Thyroid gland (tissue), 4 donors: ENCODE results near the gene FAM24A. TPM values are rescaled to one million over a fixed set of nuclear protein-coding genes. Genes with fewer than 3 reads are reported as not detected.
"Not testable (repeated sequence)": the region's sequence is repeated elsewhere in the genome, so short reads cannot be mapped to it uniquely, and the experiment has no call there.

Source experiments
- DNase-seq, 2 donors: peaks; one replicate each; pipeline ENCODE4 v3.0.0-alpha.2; 2019
- H3K27ac ChIP-seq, 3 donors: fragments of 200-600 bp; sonication (generic); 1 replicate in 2 of 3; 2 replicates in 1 of 3; pipeline ENCODE4 v1.5.1; 2016 to 2019; ENCODE audit warnings: mild to moderate bottlenecking in 1 of 3, moderate library complexity in 1 of 3
- H3K27me3 ChIP-seq: fragments of 200-600 bp; sonication (generic); one replicate; pipeline ENCODE4 v1.5.1; 2019
- H3K36me3 ChIP-seq, 2 donors: fragments of 200-600 bp; sonication (generic); one replicate each; pipeline ENCODE4 v1.5.1; 2016 to 2019
- H3K4me1 ChIP-seq, 2 donors: fragments of 200-600 bp; sonication (generic); one replicate each; pipeline ENCODE4 v1.5.1; 2017 to 2019
- H3K4me3 ChIP-seq, 3 donors: fragments of 200-600 bp; sonication (generic); replicated peaks in 1 of 3; 1 replicate in 2 of 3; 2 replicates in 1 of 3; pipeline ENCODE4 v1.5.1; 2016; ENCODE audit warnings: mild to moderate bottlenecking in 1 of 3
- H3K9me3 ChIP-seq: fragments of 200-600 bp; sonication (generic); one replicate; pipeline ENCODE4 v1.5.1; 2017
- CTCF ChIP-seq, 6 experiments: fragments of 200-600 bp in 3 of 6; fragments of 450-650 bp in 3 of 6; sonication (generic) in 3 of 6; IDR thresholded peaks; one replicate each; pipeline ENCODE4 v1.5.1; 2016 to 2019; ENCODE audit warnings: antibody characterized with exemption in 6 of 6, mild to moderate bottlenecking in 2 of 6, inconsistent platforms in 1 of 6, moderate library complexity in 1 of 6
- POLR2A ChIP-seq, 2 donors: fragments of 450-650 bp; IDR thresholded peaks; one replicate each; pipeline ENCODE4 v1.6.1; 2017; ENCODE audit warnings: antibody characterized with exemption in 2 of 2, mild to moderate bottlenecking in 2 of 2, moderate library complexity in 1 of 2
- WGBS, 2 donors: methylation state at CpG; one replicate each; pipeline ENCODE4 v1.1.5; 2017; 5-methylcytosine and 5-hydroxymethylcytosine counted together
- intact Hi-C: fragments of 100-400 bp; cut with DNase I; formaldehyde crosslinking; loops from one replicate; pipeline ENCODE4 v1.15.1; 2023
- total RNA-seq, 4 donors: library from RNA; depleted of rRNA; stranded (reverse); fragments of >200 nt; gene quantifications; one replicate each; pipeline ENCODE4 v1.2.3, GENCODE V29; 2016

The FAM24A gene
- total RNA-seq, result not detected

GRCh38 chr10:122910310-122910709 lies at the start of gene FAM24A:
Gene FAM24A (plus strand): TSS chr10:122910610. CDS start chr10:122911635, 1,025 bp downstream.
- 62 to 78% methylated on average over 1 of the region's 1 CpG for WGBS, 2 donors
- TF ChIP-seq CTCF (IDR thresholded peaks at IDR 0.05), result no peak
- TF ChIP-seq POLR2A (IDR thresholded peaks at IDR 0.05), result no peak

GRCh38 chr10:122861711-122862161 lies 48.7 kb upstream of the FAM24A start:
- intact Hi-C loops, result no loop called here
- H3K4me3 ChIP-seq, result no peak overlapping the region
- H3K36me3 ChIP-seq, result no peaks in the 10 kb centered on the region
- 46 to 54% methylated on average over 1 of the region's 1 CpG for WGBS, 2 donors
- no peaks in the 10 kb centered on the region for H3K9me3 ChIP-seq
- no peaks in the 10 kb centered on the region for H3K27me3 ChIP-seq
- DNase-seq, result no peak
- TF ChIP-seq CTCF (IDR thresholded peaks at IDR 0.05) (no peak), POLR2A (IDR thresholded peaks at IDR 0.05) (no peak)
- no peak overlapping the region for H3K27ac ChIP-seq
- H3K4me1 ChIP-seq, result peaks cover 0 to 8% of the 10 kb centered on the region in 2 donors

More at GRCh38 chr10:122910310-122910709, at the start of gene FAM24A:
- Histone ChIP-seq H3K9me3 (no peaks in the 10 kb centered on the region), H3K4me1 (no peaks in the 10 kb centered on the region), H3K36me3 (no peaks in the 10 kb centered on the region), H3K27me3 (no peaks in the 10 kb centered on the region), H3K27ac (no peak within 1 kb of the TSS), H3K4me3 (no peak within 1 kb of the TSS)
- intact Hi-C loops, result no loop called here
- no peak for DNase-seq

GRCh38 chr10:122863216-122864193 lies 46.9 kb upstream of the FAM24A start:
- TF ChIP-seq CTCF (IDR thresholded peaks at IDR 0.05) (no peak), POLR2A (IDR thresholded peaks at IDR 0.05) (no peak)
- intact Hi-C loops, result no loop called here
- H3K27ac ChIP-seq, result no peak overlapping the region
- H3K9me3 ChIP-seq, result no peaks in the 10 kb centered on the region
- no peak for DNase-seq
- WGBS, 2 donors, result 93 to 96% methylated on average over 2 of the region's 2 CpGs
- H3K36me3 ChIP-seq, result no peaks in the 10 kb centered on the region
- peaks cover 0 to 8% of the 10 kb centered on the region in 2 donors for H3K4me1 ChIP-seq
- H3K4me3 ChIP-seq, result no peak overlapping the region
- H3K27me3 ChIP-seq, result no peaks in the 10 kb centered on the region

GRCh38 chr10:122864194-122864592 lies 46.2 kb upstream of the FAM24A start:
- H3K9me3 ChIP-seq, result no peaks in the 10 kb centered on the region
- no peak for TF ChIP-seq CTCF (IDR thresholded peaks at IDR 0.05)
- no peak for TF ChIP-seq POLR2A (IDR thresholded peaks at IDR 0.05)
- H3K27ac ChIP-seq, result no peak overlapping the region
- WGBS, 2 donors, result 98% methylated on average over 2 of the region's 2 CpGs
- H3K4me3 ChIP-seq, result no peak overlapping the region
- H3K27me3 ChIP-seq, result no peaks in the 10 kb centered on the region
- peaks cover 0 to 8% of the 10 kb centered on the region in 2 donors for H3K4me1 ChIP-seq
- intact Hi-C loops, result no loop called here
- H3K36me3 ChIP-seq, result no peaks in the 10 kb centered on the region
- no peak for DNase-seq

- intact Hi-C loops, result no loop called here
- 89 to 96% methylated on average over 1 of the region's 1 CpG for WGBS, 2 donors
- Histone ChIP-seq H3K36me3 (no peaks in the 10 kb centered on the region), H3K4me1 (peaks cover 0 to 8% of the 10 kb centered on the region in 2 donors), H3K9me3 (no peaks in the 10 kb centered on the region), H3K4me3 (no peak overlapping the region), H3K27ac (no peak overlapping the region), H3K27me3 (no peaks in the 10 kb centered on the region)
- DNase-seq, result no peak
- TF ChIP-seq POLR2A (IDR thresholded peaks at IDR 0.05) (no peak), CTCF (IDR thresholded peaks at IDR 0.05) (no peak)
Observed at GRCh38 chr10:122864901-122865300, 45.5 kb upstream of the FAM24A start.

GRCh38 chr10:122866757-122867482 lies 43.5 kb upstream of the FAM24A start:
- H3K27me3 ChIP-seq, H3K27ac ChIP-seq, intact Hi-C loops, H3K4me1 ChIP-seq, DNase-seq, H3K9me3 ChIP-seq, H3K36me3 ChIP-seq, H3K4me3 ChIP-seq: not testable (repeated sequence)
- 93% methylated on average over 3 of the region's 3 CpGs for WGBS, 2 donors

- 85 to 100% methylated on average over 2 of the region's 2 CpGs for WGBS, 2 donors
- intact Hi-C loops, H3K4me1 ChIP-seq, H3K36me3 ChIP-seq, H3K27ac ChIP-seq, H3K27me3 ChIP-seq, H3K9me3 ChIP-seq, DNase-seq, H3K4me3 ChIP-seq: not testable (repeated sequence)
Observed at GRCh38 chr10:122868768-122869167, 41.6 kb upstream of the FAM24A start.
